HG02884 (cell line): ENCODE data around the gene PRKG1.
A peak's percentile ranks its signal among the peaks of the same experiment; 100 is the strongest.
"Not testable (repeated sequence)": the region's sequence is repeated elsewhere in the genome, so short reads cannot be mapped to it uniquely, and the experiment has no call there.

Source experiments
- ATAC-seq: cut with Tn5 transposase; IDR thresholded peaks from one replicate; pipeline ENCODE4 v1.9.1; 2021; ENCODE audit warnings: mild to moderate bottlenecking, moderate library complexity; ENCODE audit not compliant: unreplicated experiment

The PRKG1 gene

DNA sequence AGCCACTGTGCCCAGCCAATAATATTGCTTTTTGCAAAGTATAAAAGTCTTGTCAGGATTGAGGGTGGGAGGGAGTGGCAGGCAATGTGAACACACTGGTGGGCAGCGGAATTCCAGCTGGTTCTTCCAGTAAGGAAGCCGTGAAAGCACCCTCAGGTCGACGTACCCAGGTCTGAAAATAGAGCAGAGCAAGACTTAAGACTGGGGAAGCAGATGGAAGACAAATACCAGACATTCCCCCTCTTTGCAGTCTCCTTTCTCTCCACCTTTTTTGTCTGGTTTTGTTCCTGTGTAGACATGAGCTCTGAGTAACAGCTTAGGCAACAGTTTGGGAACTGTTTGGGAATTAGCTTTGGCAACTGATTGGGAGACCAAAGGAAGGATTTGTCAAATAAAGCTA is 642.7 kb downstream of the PRKG1 start:
- no peak for ATAC-seq

DNA sequence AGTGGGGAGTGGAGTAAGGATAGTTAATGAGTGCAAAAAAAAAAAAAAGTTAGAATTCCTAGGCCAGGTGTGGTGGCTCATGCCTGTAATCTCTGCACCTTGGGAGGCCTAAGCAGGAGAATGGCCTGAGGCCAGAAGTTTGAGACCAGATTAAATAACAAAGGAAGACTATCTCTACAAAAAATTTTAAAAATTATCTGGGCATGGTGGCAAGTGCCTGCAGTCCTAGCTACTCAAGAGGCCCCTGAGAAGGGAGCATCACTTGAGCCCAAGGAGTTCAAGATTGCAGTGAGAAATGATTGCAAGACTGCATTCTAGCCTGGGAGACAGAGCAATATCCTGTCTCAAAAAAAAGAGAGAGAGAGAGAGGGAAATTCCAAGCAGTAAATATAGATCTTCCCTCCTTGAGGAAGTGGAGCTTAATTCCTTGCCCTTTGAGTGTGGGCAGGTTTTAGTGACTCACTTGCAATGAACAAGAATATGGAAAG is 644.6 kb downstream of the PRKG1 start:
- no peak for ATAC-seq

GRCh38 chr10:51724038-51724437 is 649.8 kb downstream of the PRKG1 start:
- ATAC-seq = no peak

GRCh38 chr10:51729822-51730555 is 655.7 kb downstream of the PRKG1 start:
- ATAC-seq = no peak

DNA sequence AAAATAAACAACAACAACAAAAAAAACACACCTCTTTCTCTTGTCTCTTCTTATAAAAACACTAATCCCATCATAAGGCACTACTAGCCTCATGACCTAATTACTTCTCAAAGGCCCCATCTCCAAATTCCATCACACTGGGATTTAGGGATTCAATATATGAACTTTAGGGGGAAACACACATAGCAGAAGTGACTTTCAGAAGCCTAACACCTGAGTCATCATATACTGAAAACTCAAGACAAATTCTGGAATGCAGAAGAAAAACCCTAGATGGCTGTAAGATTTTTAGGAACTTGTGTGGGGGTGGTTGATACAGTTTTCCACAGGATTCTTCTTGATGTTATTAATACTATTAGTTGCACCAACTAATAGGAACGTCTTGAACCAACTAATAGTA is 658.8 kb downstream of the PRKG1 start:
- ATAC-seq = no peak

GRCh38 chr10:51743146-51743545 is 668.9 kb downstream of the PRKG1 start:
- ATAC-seq = peak; percentile 77

- ATAC-seq = no peak
These were observed 670.1 kb downstream of the PRKG1 start for GRCh38 chr10:51744235-51745000.

- ATAC-seq = no peak
These were observed 671.1 kb downstream of the PRKG1 start for GRCh38 chr10:51745397-51745796.

GRCh38 chr10:51747216-51747615 is 672.9 kb downstream of the PRKG1 start:
- no peak for ATAC-seq

- ATAC-seq = no peak
These were observed 674.7 kb downstream of the PRKG1 start for GRCh38 chr10:51748959-51749358.

DNA sequence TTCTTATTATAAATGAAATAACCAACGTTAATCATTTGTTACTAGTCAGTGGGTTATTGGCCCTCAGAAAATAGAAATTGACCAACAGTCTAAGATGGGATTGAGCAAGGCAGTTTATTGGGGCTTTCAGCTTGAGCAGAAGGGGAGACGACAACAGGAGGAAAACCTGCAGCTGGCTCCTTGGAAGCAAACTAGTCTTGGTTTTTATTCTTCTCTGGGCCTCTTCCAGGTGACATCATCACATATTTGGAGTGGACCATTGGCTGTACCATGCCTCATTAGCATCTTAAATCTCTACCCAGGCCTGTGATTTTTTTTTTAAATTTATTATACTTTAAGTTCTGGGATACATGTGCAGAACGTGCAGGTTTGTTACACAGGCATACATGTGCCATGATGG is 684.1 kb downstream of the PRKG1 start:
- no peak for ATAC-seq

GRCh38 chr10:51758838-51759237 is 684.6 kb downstream of the PRKG1 start:
- ATAC-seq = not testable (repeated sequence)

DNA sequence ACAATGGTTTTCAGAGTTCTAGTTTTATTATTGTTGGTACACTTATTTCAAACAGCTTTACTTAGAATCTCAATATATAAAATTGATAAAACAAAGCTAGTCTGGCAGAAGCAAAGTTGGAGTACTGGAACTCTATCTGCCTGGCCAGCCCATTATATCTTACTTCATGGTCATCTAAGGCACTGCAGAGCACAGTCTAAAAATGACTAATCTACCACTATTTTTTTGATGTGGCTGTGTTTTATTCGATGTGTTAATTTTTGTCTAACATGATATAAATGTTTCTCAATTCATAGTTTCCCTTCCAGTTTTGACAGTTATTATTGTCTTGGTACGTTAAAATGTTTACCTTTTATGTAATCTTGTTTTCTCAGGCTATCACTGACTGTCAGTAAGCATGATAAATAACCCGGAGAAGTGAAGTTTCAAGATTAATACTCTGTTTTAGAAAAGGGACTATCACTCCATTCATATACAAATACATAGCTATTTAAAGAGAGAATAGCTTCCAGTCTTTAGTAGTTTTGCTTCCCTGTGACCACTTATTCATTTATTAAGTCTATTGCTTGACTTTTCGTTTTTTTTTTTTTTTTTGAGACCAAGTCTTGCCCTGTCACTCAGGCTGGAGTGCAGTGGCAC is 685.7 kb downstream of the PRKG1 start:
- ATAC-seq = no peak

DNA sequence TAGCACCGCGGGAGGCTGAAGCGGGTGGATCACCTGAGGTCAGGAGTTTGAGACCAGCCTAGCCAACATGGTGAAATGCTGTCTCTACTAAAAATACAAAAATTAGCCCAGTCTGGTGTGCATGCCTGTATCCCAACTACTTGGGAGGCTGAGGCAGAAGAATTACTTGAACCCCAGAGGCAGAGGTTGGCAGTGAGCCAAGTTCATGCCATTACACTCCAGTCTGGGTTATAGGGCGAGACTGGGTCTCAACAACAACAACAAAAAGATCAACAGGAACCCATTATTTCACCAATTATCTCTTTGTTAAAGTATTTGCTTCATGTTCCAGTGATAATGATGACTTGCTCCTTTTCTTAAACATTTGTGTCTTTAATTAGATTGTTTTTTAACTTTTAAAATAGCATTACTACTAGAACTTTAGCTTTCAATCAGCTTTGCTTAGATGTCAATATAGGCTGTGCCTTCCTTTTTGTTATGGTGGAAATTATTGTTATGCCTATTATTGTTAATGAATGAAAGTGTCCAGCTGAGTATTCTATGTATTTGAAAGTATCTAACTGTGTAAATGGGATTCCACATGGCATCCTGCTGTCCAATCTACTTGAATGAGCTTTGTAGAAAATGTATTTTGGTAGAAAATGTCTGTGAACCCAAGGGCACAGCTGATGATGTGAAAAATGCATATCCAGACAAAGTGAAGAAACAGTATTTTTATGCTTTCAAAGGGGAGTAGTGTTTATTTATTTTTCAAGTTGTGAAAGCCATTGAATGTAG is 686.8 kb downstream of the PRKG1 start:
- no peak for ATAC-seq

- ATAC-seq = no peak
These were observed 689.5 kb downstream of the PRKG1 start for GRCh38 chr10:51763746-51764145.

- no peak for ATAC-seq
These were observed 691.1 kb downstream of the PRKG1 start for GRCh38 chr10:51765284-51765971.

GRCh38 chr10:51766423-51767102 is 692.3 kb downstream of the PRKG1 start:
- ATAC-seq = no peak

DNA sequence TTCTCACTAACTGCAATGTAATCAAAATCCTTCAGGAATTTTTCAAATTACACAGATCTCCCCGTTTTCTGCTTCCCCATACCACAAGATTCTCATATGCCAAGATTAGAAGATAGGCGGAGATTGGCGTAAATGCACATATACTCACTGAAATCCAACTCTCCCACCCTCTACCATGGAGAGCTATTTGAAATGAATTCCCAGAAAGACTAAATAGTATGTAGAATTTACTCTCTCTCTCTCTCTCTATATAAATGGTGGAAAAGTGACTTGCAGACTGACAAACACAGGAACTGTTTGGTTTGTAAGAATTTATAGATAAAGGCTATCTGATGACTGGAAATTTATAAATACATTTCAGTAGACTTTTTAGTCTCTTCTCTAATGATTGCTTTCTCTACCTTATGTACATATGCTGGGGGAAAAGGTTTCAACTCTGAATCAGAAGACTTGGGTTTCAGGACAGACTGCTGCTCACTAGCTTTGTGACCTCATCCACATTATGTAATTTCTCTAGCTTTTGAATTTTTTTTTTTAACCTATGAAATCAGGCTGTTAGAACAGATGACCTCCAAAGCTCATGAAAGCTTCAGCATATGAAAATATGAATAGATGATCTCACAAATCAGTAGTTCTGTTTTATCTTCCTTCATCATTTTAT is 692.9 kb downstream of the PRKG1 start:
- ATAC-seq = no peak

DNA sequence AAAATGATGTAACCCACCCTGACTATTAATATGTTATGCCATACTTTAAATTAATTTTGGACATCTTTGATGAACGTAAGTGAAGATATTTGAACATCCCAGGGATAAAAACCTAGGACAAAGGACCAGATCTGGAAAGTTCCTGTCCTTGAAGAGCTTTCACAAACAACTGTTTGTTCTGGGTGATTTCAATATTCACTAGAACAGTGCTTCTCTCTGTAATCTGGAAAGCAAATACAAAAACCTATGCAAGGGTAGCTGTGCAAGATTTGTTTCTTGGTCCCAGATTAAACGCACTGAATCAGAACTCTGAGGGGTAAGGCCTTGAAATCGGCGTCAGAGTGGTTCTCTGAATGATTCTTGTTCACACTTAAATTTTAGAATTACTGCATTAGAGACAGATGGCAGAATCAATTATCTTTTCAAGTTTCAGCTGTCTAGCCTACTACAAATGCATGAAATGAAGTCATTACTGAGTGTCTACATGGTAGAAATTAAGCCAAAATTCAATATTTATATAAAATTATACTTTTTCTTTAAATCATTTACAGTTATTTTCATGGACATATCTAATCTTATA is 694.7 kb downstream of the PRKG1 start:
- no peak for ATAC-seq
